MM.1S (cell line): ENCODE results near the gene SLC47A1.
A peak's percentile ranks its signal among the peaks of the same experiment; 100 is the strongest.

ENCODE experiments used
- DNase-seq: peaks from one replicate; pipeline ENCODE4 v3.0.0-alpha.2; 2015
- H2AFZ ChIP-seq: fragments of 300-600 bp; sonication (generic); 2 replicates; pipeline ENCODE4 v1.6.0; 2016; ENCODE audit warnings: antibody characterized with exemption, low read length
- H3F3A ChIP-seq: fragments of 300-600 bp; sonication (generic); 2 replicates; pipeline ENCODE4 v1.6.1; 2016; ENCODE audit warnings: mild to moderate bottlenecking, antibody characterized with exemption, low read length, moderate library complexity, mixed read lengths; ENCODE audit not compliant: insufficient read depth
- H3K27ac ChIP-seq: fragments of 300-600 bp; sonication (generic); 2 replicates; pipeline ENCODE4 v1.5.1; 2016; ENCODE audit warnings: mild to moderate bottlenecking, low read length
- H3K27me3 ChIP-seq: fragments of 300-600 bp; sonication (generic); replicated peaks from 2 replicates; pipeline ENCODE4 v1.6.0; 2016; ENCODE audit warnings: low read length; ENCODE audit not compliant: insufficient read depth
- H3K36me3 ChIP-seq: fragments of 300-600 bp; sonication (generic); replicated peaks from 2 replicates; pipeline ENCODE4 v1.6.1; 2016; ENCODE audit warnings: mild to moderate bottlenecking, low read length, mixed read lengths; ENCODE audit not compliant: insufficient read depth
- H3K4me1 ChIP-seq: fragments of 300-600 bp; sonication (generic); 2 replicates; pipeline ENCODE4 v1.6.1; 2016; ENCODE audit warnings: low read length, mixed read lengths
- H3K4me2 ChIP-seq: fragments of 300-600 bp; sonication (generic); 2 replicates; pipeline ENCODE4 v1.6.0; 2016; ENCODE audit warnings: low read depth, low read length
- H3K4me3 ChIP-seq: fragments of 300-600 bp; sonication (generic); 2 replicates; pipeline ENCODE4 v1.5.1; 2016; ENCODE audit warnings: low read length, mixed read lengths
- H3K79me2 ChIP-seq: fragments of 300-600 bp; sonication (generic); 2 replicates; pipeline ENCODE4 v1.6.1; 2016; ENCODE audit warnings: mixed run types, low read length, mixed read lengths
- H3K9ac ChIP-seq: fragments of 300-600 bp; sonication (generic); 2 replicates; pipeline ENCODE4 v1.6.1; 2016; ENCODE audit warnings: low read length, mixed read lengths
- H3K9me2 ChIP-seq: fragments of 300-600 bp; sonication (generic); replicated peaks from 2 replicates; pipeline ENCODE4 v1.6.1; 2016; ENCODE audit warnings: mild to moderate bottlenecking, low read length, mixed read lengths; ENCODE audit not compliant: insufficient read depth
- H3K9me3 ChIP-seq: fragments of 300-600 bp; sonication (generic); replicated peaks from 2 replicates; pipeline ENCODE4 v1.6.1; 2016; ENCODE audit warnings: mild to moderate bottlenecking, low read length, mixed read lengths; ENCODE audit not compliant: insufficient read depth
- H4K20me1 ChIP-seq: fragments of 300-600 bp; sonication (generic); 2 replicates; pipeline ENCODE4 v1.6.1; 2016; ENCODE audit warnings: mild to moderate bottlenecking, low read length, moderate library complexity, mixed read lengths; ENCODE audit not compliant: insufficient read depth
- EZH2 ChIP-seq: fragments of 300-600 bp; sonication (generic); optimal IDR thresholded peaks from 2 replicates; pipeline ENCODE3; 2017; ENCODE audit warnings: low read depth, mild to moderate bottlenecking, antibody characterized with exemption, low read length, mixed read lengths
- EZH2phosphoT487 ChIP-seq: fragments of 300-600 bp; sonication (generic); IDR thresholded peaks from 2 replicates; pipeline ENCODE4 v1.6.1; 2018; ENCODE audit warnings: antibody characterized with exemption, low read length
- TF ChIP-seq, protein P1 (sequence below): fragments of 300-600 bp; sonication (generic); IDR thresholded peaks from 2 replicates; pipeline ENCODE4 v1.5.1; 2016; ENCODE audit warnings: antibody characterized with exemption, low read length, mixed read lengths

Gene SLC47A1

DNA sequence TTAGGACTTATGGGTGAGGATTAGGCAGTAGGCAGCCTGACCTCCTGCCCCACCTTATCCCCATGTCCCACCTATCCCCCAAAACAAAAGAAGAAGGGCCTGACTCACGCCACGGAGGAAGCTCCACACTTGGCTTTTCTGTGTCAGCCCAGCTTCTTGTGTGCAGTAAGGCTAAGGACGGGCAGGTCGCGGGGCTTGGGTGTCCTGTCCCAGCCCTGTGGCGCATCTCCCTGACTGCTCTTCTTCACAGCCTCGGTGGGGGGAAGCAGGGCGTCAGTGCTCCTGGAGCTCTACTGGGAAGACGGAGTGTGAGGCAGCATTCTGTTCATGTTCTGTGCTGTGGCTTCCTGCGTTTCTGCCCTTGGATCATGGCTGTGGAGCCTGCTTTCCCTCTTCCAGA lies 80.3 kb downstream of the SLC47A1 start:
- Histone ChIP-seq H4K20me1 (no peaks in the 10 kb centered on the region), H3K27ac (no peak overlapping the region), H3K4me1 (no peaks in the 10 kb centered on the region), H3K9ac (no peak overlapping the region), H3K9me2 (no peaks in the 10 kb centered on the region), H3K9me3 (no peaks in the 10 kb centered on the region), H3K36me3 (no peaks in the 10 kb centered on the region), H3K4me2 (no peak overlapping the region), H3K27me3 (no peaks in the 10 kb centered on the region), H2AFZ (peak overlapping the region; percentile 9; the same call in 1 of the 2 replicates), H3F3A (no peaks in the 10 kb centered on the region), H3K79me2 (no peaks in the 10 kb centered on the region), H3K4me3 (no peak overlapping the region)
- no peak for TF ChIP-seq EZH2phosphoT487
- TF ChIP-seq, protein P1, sequence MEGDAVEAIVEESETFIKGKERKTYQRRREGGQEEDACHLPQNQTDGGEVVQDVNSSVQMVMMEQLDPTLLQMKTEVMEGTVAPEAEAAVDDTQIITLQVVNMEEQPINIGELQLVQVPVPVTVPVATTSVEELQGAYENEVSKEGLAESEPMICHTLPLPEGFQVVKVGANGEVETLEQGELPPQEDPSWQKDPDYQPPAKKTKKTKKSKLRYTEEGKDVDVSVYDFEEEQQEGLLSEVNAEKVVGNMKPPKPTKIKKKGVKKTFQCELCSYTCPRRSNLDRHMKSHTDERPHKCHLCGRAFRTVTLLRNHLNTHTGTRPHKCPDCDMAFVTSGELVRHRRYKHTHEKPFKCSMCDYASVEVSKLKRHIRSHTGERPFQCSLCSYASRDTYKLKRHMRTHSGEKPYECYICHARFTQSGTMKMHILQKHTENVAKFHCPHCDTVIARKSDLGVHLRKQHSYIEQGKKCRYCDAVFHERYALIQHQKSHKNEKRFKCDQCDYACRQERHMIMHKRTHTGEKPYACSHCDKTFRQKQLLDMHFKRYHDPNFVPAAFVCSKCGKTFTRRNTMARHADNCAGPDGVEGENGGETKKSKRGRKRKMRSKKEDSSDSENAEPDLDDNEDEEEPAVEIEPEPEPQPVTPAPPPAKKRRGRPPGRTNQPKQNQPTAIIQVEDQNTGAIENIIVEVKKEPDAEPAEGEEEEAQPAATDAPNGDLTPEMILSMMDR: no peak
- TF ChIP-seq EZH2: no peak
- DNase-seq: no peak

DNA sequence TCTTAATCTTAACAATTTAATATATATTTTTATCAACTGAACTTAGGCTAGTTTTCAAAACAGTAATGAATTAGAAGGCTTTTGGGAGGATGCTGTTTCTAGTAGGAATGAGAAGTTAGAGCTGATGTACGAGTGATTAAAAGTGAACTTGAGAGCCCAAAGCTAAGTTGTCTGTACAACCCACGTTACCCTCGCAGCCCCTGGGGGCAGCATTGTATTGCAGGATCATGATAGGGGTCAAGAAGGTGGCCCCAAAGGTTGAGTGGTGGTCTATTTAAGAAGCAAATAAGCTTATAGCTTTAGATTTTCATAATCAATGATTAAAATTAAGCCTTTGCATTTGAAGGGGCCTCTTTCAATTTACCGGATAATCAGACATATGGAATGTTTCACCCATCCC lies 81.2 kb downstream of the SLC47A1 start:
- no peak for DNase-seq
- no peaks in the 10 kb centered on the region for H3F3A ChIP-seq
- H4K20me1 ChIP-seq: no peaks in the 10 kb centered on the region
- H3K4me2 ChIP-seq: no peak overlapping the region
- TF ChIP-seq, protein P1: no peak
- TF ChIP-seq EZH2phosphoT487 (no peak), EZH2 (no peak)
- no peak overlapping the region for H2AFZ ChIP-seq
- H3K9ac ChIP-seq: no peak overlapping the region
- H3K27ac ChIP-seq: no peak overlapping the region
- no peaks in the 10 kb centered on the region for H3K9me2 ChIP-seq
- no peaks in the 10 kb centered on the region for H3K9me3 ChIP-seq
- H3K79me2 ChIP-seq: no peaks in the 10 kb centered on the region
- no peak overlapping the region for H3K4me3 ChIP-seq
- H3K4me1 ChIP-seq: no peaks in the 10 kb centered on the region
- H3K36me3 ChIP-seq: no peaks in the 10 kb centered on the region
- H3K27me3 ChIP-seq: no peaks in the 10 kb centered on the region

DNA sequence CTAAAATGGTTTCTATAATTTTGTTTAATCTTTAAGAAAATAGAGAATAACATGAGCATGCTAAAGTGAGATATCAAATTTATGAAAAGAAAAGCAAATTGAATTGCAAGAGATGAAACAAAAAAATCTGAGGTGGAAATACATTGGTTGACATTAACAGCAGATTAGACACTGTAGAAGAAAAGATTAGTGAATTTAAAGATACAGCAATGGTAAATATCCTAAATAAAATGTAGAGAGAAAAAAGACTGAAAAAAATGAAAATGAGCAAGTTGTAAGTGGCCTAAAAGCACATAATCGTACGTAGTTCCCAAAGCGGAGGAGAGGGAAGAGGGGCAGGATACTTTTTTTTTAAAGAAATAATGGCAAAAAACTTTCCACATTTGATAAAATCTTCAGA lies 84.4 kb downstream of the SLC47A1 start:
- TF ChIP-seq, protein P1: no peak
- TF ChIP-seq EZH2: no peak
- TF ChIP-seq EZH2phosphoT487: no peak
- Histone ChIP-seq H4K20me1 (no peaks in the 10 kb centered on the region), H3K4me1 (no peaks in the 10 kb centered on the region)

More for the DNA sequence above, 84.4 kb downstream of the SLC47A1 start:
- no peak for DNase-seq
- Histone ChIP-seq H3K9me3 (no peaks in the 10 kb centered on the region), H2AFZ (no peak overlapping the region), H3K9me2 (no peaks in the 10 kb centered on the region), H3K4me3 (no peak overlapping the region), H3K27me3 (no peaks in the 10 kb centered on the region), H3K4me2 (no peak overlapping the region), H3K79me2 (no peaks in the 10 kb centered on the region), H3K9ac (no peak overlapping the region), H3F3A (no peaks in the 10 kb centered on the region), H3K36me3 (no peaks in the 10 kb centered on the region), H3K27ac (no peak overlapping the region)
